ENCODE data around the gene EXD3.
"Not testable (repeated sequence)": the region's sequence is repeated elsewhere in the genome, so short reads cannot be mapped to it uniquely, and the experiment has no call there.

EXD3 gene

GRCh38 chr9:137458194-137459151 is 35.5 kb upstream of the EXD3 start:
- DNase-seq: no peak

GRCh38 chr9:137457406-137458193 is 34.6 kb upstream of the EXD3 start:
- DNase-seq: no peak

- DNase-seq: no peak
Measured at GRCh38 chr9:137456864-137457405, 34.0 kb upstream of the EXD3 start.

GRCh38 chr9:137456061-137456863 is 33.3 kb upstream of the EXD3 start:
- no peak for DNase-seq

GRCh38 chr9:137455359-137455991 is 32.5 kb upstream of the EXD3 start:
- no peak for DNase-seq

- DNase-seq: no peak
Measured at GRCh38 chr9:137454597-137455358, 31.8 kb upstream of the EXD3 start.

GRCh38 chr9:137454145-137454596 is 31.2 kb upstream of the EXD3 start:
- DNase-seq: no peak

GRCh38 chr9:137453643-137454081 is 30.7 kb upstream of the EXD3 start:
- DNase-seq: no peak

GRCh38 chr9:137452761-137453642 is 30.0 kb upstream of the EXD3 start:
- no peak for DNase-seq

GRCh38 chr9:137452006-137452760 is 29.2 kb upstream of the EXD3 start:
- no peak for DNase-seq

- DNase-seq: not testable (repeated sequence)
Measured at GRCh38 chr9:137451264-137452005, 28.5 kb upstream of the EXD3 start.

- not testable (repeated sequence) for DNase-seq
Measured at GRCh38 chr9:137450539-137451222, 27.7 kb upstream of the EXD3 start.

GRCh38 chr9:137449931-137450538 is 27.1 kb upstream of the EXD3 start:
- DNase-seq: no peak

- no peak for DNase-seq
Measured at GRCh38 chr9:137449081-137449844, 26.3 kb upstream of the EXD3 start.

- DNase-seq: no peak
Measured at GRCh38 chr9:137448602-137448962, 25.6 kb upstream of the EXD3 start.

- DNase-seq: no peak
Measured at GRCh38 chr9:137447722-137448601, 25.0 kb upstream of the EXD3 start.

Data from NCI-H510A (cell line).